CD4-positive, alpha-beta T cell treated with Interferon alpha-2 for 1 hour (primary cell): ENCODE data around the gene CYB5D1.

Experiments
- DNase-seq, 2 donors: peaks; one replicate each; pipeline ENCODE4 v3.0.0-alpha.2; 2020 to 2022

CYB5D1 gene

DNA sequence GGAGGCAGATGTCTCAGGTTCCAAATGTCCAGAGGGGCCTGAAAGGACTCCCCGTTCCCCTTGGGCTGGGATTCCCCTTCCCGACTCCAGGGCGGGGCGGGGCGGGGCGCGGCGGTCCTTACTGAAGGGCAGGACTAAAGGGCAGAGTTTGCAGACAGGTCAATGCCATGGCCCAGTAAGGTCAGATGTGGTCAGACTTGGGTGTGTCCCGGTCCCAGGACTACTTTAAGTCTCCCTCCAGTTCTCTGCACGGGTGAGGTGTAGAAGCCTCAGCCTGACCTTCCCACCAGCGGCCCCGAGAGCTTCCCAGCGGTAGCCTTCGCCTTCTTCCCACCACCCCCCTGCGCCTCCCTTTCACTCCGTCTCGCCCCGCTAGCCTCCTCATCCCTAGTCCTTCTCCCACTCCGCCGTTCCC, 23.3 kb upstream of the CYB5D1 start:
- DNase-seq, result peak; percentile 73 to 76

DNA sequence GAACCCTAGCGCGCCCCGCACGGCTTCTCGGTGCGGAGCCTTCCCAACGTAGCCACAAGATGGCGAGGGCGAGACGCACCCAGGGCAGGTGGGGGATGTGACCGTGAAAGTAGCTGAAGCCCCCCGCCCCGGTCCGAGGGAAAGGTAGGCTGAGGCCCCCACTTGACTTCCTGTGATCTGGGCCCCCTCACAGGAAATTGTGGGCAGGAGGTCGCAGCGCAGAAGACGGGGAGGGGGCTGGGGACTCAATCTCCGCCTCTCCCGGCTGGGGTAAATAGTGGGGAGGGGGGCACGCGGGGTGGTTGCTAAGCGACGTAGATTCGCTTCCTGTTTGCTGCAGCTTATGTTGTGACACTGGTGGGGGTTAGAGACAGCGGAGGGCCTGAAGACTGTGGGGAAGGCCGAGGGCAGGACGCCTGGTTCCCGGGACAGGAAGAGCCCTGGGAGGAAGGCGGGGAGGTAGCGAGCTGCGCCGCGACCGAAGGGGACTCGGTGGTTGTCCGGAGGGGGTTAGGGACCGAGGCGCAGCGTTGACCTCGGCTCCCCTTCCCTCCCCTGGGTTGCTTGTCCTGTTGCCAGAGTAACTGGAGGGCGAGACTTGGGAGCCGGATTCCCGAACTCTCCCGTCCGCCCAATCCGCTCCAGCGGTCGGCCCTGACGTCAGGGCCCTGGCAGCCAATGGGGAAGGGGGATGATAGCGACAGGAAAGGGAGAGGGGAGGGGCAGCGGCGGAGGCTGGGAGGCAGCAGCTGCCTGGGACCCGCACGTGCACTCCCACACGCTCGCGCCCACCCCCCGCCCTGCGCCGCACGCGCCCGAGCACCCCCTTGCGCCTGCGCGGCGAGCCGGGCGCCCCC, 22.6 kb upstream of the CYB5D1 start:
- DNase-seq, result peak; percentile 94

DNA sequence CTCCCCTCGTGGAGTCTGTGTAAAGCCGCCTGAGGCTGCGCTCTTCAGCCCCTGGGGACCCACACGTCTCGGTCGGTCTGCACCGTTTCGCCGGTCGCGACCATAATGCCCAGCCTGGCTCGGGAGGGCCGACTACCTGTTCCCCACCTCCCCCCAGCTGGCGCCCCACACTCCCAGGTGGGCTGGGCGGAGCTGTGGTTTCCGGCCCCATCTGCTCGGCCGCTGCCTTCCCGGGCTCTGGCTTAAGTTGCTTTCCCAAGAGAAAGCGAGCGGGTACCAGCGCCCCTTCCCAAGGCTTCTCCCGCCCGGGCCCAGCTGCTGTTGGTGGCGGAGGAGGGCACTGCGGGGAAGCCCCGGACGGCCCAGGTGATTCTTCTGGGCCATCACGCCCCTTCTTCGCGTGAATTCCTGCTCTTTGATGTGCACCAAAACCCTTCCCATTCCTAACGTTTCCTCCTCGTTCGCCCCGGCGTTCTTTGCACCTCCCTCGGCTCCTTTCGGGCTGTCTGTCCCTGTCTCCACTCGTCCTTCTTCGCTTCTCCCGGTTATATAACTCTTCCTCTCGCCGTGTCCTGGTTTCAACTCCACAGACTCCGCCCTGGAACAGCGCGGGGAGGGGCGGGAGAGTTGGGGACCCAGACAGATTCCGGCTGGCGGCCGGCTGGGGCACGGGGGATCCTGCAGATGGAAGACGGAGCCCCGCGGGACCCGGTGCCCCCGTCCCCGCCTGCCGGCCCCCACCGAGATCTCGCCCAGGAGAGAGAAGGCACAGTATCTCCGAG, 21.8 kb upstream of the CYB5D1 start:
- DNase-seq, result peak in 1 of 2 donors; percentile 68

DNA sequence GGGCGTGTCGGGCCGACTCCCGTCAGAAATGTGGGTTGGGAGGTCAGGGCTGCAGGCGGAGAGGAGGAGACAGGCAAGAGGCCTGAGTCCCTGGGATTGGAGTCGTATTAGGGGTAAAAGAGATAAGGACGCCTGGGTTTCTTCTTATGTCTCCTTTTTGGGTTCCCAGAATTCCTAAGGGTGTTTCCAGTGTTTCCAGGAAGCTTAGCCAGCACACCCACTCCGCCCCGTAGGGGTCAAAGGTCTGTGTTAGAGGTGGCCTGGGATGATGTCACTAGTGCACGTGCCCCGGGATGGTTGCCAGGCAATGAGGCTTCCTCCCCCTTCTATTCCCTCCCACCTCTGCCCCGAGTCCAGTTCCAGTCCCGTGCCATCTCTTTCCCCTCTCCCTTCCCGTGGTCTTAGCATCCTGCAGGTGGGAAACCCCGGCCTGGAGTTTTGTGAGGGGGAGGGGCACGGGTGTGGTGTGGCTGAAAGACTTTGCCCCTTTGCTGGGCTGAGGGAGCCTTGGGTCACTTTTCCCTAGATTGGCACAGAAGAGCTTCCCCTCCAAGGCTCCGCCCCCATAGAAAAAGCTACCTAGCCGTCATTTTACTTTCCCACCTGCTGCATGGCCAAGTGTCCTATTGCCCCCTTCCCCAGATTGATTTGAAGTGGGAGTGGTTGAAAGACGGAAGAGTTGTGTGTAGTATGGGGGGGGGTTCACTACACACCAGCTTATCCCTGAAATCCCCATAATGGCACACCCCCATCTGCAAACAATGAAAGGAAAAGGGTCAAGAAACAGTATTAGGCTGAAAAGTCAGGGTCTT, 21.0 kb upstream of the CYB5D1 start:
- DNase-seq, result peak; percentile 85

DNA sequence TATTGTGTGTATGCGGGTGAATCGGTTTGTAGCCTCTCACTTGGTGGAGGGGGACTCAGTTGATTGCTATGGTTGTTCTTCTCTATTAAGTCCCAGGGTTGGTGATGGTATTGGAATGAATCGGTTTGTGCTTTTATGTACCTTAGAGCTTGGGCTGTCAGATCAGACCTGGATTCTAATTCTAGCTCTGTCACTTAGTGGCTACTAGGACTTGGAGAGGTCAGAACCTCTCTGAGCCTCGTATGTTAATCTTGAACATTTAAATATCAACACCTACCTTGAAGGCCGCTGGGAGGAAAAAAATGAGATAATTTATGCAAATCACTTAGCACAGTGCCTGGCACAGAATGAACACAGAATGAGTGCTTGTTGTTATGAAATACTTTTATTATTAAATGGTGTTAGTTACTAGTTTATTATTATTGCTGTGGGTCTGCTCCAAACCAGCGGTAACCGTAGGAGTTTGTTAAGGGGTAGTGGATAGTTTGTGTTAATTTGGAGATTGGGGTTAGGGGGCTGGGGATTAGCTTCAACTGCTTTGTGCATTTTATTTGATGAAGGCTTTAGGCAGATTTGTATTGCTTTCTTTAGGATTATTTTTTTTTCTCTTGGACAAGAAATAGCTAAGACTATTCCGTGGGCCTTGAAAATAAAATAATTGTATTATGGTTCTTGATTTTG, 20.3 kb upstream of the CYB5D1 start:
- DNase-seq, result peak in 1 of 2 donors; percentile 37

DNA sequence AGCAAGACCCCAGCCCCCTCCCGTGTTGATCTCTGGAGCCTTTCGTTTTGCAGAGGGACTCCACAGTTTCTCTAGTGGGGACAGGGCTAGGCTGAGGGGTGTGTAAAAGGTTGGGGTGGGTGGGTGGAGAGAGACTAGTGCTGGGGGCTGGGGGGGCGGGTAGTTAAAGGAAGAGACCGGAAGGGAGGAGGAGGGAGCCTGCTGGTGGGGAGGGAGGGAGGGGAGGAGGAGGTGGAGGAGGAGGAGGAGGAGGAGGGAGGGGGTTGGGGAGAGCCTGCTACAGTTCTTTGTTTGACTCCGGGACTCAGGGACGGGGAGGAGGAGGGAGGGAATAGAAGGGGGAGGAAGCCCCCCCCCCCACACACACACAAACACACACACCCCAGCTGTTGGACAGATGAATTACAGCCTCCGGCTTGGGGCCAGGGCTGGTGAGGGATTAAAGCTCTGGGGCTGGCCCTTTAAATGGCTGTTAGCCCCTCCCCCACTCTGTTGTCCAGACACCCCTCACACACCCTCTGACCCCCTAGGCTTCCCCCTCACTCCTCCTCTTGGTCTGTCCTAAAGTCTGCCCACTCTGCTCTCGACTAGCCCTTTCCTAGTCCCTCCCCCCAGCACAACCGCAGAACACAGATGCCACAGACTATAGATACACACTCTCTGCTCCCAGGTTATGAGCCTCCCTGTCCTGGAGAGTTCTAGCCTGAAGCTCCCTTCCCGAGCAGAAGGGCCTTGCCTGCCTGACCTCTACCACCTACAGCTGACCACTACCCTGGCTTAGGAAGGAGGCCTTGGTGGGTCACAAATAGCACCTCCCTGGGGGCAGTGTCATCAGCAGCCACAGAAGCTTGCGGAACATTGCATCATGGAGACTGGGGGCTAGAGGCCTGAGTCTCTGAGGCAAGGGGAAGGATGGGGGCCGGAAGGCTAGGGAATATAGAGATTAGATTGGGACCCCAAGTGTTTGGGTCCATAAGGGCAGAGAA, 19.4 kb upstream of the CYB5D1 start:
- peak in 1 of 2 donors; percentile 43 for DNase-seq

DNA sequence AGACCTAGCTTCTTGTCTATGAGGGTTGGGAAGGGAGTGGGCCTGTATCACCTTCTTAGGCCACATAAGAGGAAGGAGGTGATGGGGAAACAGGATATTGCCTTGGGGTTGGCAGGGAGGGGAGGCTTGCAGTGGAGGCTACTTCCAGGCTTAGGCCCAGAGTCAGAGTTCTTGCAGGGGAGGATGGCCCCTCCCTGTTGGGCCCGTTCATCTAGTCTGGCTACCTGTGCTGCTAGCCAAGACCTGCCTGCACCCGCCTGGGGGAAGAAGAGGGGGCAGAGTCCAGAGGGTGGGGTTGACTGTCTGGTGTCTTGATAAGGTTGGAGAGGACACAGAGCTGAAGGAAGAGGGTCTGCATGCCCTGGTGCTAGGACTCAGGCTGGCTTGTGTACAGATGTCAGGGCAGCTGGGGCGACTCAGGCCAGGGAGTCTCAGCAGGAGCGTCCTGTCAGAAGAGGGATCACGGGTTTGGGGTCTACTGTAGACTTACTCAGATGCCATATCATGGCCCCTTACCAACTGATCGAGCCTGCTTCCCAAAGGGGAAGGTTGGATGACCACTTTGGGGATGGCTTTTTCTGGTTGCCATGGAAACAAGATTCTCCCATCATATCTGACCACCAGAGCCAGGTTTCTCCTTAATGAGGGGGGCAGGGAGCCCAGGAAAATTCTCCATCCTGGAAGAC, 18.5 kb upstream of the CYB5D1 start:
- peak in 1 of 2 donors; percentile 21 for DNase-seq

DNA sequence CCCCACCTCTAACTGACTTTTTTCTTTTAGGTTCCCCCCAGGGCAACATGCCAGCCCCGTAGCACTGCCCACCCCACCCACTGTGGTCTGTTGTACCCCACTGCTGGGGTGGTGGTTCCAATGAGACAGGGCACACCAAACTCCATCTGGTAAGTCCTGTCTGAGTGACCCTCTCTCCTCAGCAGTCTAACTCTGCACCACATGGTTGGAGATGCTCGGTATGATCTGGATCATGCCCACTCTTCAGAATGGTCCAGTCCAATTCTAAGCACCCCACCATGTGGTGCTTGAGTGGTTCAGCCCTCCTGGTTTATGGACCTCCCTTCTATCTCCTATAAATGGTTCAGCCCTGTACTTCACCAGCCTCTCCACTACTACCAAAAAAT, 17.9 kb upstream of the CYB5D1 start:
- peak in 1 of 2 donors; percentile 47 for DNase-seq

DNA sequence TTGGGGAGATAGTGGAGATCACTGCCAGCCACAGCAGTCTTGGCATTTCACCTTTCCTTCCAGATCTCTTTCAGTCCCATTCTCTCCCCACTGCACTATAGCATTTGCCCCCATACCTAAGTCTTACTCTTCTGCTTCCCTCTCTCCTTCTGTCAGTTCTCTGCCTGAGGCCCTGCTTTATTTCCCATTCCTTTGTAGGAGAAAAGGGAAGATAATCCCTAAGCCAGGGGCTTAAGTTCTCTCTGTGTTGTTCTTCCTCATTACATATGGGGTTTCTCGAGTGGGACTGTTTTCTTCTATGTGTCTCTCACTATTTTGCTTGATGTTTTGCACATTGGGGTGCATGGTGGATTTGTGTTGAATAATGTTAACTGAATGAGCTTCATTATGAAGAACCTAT, 17.4 kb upstream of the CYB5D1 start:
- no peak for DNase-seq

DNA sequence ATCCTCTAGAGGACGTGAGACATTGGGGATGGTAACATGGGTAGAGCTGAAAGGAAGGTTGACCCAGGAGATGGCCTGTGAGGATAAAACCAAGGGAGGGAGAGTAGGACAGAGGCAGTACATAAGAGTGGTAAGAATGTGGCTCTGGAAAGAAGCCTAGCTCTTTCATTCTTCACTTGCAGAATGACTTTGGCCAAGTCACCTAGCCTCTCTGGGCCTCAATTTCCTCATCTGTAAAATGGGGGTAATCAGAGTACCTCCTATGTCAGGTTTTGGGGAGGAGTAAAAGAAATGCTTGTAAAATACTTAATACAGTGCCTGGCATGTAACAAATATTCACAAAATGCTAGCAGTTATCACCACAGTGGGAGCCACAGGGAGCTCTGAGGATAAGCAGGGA, 16.9 kb upstream of the CYB5D1 start:
- DNase-seq, result no peak

DNA sequence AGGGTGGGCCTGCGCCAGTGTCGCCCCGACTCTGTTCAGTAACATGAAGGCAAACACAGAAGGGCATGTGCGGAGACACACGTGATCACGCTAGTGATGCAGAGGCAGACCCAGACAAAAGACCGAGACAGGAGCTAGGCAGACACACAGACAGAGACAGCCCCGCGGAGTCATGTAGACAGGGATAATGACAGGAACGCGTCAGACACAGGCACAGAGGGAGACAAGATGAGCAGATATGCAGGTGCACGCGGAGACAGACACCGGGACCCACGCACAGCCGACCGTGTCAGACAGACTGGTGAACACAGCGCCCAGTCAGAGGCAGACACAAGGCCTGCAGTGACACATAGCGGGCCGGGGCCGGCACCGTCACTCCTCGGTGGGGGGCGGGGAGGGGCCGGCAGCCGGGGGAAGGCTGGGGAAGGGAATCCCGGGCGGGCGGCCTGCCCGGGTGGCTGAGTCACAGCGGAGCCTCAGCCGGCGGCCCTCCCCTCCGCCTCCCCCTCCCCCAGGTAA, 16.3 kb upstream of the CYB5D1 start:
- DNase-seq, result peak; percentile 93

DNA sequence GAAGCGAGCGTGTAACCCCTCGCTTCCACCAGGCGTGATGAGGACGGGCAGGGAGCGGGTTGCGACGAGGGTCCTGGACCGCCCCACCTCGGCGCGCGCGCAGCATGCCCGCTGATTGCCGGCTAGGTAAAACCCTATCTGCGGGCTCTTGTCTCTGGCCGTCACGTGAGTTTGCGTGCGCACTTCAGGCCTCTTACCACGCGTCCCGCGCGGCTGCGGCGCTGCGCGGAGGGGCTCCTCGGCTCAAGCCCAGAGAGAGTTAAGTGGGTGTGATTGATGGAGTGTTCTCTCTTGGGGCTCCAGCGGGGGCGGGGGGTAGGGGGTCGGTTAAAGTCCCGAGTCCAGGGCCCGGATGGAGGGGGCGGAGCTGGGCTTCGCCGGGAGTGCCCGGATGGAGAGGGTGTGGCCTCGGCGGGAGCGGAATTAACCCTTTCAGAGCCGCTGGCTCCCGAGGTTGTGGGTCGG, 15.9 kb upstream of the CYB5D1 start:
- DNase-seq, result peak; percentile 83 to 86

DNA sequence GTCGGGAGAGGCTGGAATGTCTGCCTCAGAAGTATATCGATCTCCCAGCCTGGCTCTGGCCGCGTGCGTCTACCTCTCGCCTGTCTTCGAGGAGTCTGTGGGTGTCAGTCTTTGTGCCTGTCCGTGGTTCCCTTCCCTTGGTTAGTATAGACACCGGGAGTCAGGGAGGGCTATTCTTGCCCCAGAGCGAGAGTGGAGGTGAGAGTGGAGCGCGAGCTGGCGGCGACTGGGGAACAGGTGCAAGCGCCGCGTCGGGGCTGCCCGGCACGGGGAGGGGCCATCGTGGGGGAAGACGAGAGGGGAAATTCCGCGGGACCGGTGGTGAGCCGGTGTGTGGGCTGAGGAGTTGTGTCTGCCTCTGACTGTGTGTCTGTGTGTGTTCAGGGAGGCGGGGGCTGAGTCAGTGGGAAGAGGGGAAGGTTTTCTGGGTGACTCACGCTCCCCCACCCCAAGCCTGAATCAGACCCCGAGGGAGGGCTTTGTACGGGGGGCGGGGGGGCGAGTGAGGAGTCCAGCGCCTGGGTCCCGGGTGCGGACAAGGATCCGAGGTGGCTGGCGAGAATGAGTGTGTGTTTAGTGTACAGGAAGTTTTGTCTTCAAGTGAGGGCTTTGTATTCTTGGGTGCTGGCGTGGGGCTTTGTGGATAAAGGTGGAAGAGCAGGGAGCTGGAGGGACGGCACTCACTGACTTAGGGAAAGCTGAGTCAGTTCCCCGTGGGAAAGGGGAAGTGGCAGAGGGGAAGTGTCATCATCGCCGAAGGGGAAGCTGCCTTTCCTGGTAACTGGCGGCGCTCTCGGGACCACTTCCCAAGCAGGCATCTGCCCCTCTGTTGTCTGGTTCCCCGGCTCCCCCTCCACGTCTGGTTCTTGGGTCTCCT, 15.2 kb upstream of the CYB5D1 start:
- DNase-seq, result peak; percentile 98

DNA sequence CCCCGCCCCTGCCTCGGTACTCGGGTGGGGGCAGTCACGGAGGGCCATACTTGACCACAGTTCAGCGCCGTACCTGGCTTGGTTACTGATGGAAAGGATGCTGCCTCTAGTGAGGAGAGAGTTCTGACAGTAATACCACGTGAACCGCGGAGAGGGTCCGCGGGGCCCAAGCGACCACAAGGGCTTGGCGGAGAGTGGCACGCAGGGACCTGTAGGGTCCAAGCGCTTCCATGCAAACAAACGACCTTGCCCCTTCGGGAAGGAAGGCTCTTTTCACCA, 14.6 kb upstream of the CYB5D1 start:
- DNase-seq, result no peak

DNA sequence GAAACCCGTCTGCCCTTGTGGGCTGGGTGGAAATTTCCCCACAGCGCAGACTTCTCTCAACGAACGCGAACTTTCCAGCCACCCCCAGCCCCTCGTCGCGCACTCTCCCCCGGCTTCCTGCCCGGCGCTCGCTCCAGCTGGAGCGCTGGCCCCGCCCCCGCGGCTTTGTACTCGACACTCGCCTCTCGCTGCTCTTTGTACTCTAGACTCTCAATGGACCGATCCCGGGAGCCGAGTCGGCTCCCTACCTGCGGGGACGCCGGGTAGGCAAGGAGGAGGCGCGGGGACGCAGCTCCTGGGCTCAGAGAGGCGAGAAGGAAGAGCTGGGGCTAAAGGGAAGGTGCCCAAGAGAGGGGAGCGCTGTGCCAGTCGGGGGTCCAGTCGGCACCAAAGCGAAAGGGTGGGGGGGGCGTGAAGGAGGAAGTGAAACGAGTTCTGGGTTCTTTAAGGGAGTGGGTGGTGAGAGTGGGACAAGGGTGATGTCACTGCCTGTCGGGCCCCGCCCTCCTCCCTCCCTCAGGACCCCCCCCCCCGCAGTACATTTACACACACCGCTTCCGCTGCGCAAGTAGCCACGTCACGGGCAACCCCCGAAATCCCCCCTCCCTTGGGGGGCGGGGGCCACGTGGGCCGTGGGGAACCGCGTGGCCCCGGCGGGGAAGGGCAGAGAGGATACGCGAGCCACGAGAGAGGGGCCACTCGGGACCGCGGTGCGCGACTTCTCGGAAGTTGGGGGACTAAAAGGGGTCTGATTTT, 14.1 kb upstream of the CYB5D1 start:
- peak; percentile 96 for DNase-seq

DNA sequence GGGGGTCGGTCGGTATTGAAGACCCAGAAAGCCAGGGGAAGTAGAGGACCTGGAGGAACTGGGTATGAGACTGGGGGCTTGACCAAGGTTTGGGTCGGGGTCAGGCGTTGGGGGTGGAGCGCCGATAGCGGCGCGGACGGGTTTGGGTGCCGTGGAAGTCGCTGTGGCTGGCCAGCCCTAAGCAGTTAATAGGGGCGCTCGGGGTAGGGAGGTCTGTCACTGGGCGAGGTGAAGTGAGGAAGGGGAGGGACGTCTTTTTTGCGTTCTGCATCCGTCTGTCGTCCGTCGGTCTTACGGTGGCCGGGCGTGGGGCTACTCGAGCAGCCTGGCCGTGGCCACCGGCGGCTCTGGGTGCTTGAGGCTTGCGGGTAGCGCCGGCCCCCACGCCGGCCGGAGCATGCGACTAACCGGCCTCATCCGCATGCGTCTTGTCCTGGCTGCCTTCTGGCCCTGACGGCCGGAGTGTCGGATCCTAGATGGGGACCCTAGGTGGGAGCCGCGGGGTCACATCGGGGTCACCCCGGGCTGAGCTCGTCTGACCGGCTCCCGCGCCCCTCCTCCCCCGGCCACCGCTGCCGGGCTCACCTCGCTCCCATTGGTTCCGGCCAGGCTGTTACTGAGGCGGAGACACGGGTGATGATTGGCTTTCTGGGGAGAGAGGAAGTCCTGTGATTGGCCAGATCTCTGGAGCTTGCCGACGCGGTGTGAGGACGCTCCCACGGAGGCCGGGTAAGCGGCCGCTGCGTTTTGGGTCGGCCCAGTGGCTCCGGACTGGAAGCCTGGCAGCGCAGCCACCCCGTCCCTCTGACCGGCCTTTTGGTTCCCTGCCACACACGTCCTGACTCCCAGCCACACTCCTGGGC, 13.3 kb upstream of the CYB5D1 start:
- DNase-seq, result peak; percentile 92

DNA sequence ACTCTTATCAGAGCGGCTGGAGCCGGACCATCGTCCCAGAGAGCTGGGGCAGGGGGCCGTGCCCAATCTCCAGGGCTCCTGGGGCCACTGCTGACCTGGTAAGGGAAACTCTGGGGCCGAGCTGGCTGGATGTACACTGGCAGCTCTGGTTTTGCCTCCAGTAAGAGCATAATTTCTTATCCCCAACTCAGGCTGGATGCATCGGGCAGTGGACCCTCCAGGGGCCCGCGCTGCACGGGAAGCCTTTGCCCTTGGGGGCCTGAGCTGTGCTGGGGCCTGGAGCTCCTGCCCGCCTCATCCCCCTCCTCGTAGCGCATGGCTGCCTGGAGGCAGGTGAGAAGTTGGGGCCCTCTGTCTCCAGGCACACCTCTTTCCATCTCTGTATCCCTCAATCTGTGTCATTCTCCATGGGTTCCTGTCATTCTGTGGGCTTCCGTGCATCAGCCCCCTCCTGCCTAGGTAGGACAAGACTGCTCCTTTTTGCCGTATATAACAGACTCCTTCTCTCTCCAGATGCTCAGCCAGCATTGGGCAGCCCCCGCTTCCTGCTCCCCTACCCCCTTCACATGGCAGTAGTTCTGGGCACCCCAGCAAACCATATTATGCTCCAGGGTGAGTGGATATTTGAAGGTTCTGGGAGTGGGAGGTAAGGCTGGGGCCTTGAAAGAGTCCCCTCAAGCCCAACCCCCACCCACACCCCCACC, 12.3 kb upstream of the CYB5D1 start:
- no peak for DNase-seq
